ENCODE results near the gene XAGE5.

DNA sequence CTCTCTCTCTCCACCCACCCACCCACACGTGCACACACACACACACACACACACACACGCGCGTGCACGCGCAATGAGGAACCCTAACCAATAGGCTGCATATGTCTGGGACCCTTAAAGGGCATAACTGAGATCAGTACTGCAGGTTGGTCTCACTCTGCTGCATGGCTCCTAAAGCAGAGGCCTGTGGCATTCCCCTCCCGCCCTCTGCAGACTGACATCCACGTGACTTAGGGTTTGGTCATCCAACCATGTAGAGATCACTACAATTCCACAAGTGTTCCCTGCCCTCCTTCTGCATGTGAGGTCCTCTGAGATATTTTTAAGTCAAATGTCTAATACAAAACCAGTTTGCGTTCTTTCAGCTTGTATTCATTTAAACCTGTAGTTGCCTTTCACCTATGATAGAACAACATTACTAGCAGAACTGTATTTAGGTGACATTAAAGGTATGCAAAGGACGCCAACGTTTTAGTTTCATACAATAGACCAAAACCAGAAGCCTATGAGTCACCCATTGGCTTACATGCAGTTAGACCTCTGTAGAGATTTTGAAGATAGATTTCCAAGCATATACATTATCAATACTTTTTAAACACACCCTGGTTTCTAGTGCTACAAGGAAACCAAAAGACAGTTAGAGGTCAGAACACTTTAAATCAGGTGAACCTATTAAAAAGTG is 10.1 kb downstream of the XAGE5 start:
- TF ChIP-seq, protein P1, sequence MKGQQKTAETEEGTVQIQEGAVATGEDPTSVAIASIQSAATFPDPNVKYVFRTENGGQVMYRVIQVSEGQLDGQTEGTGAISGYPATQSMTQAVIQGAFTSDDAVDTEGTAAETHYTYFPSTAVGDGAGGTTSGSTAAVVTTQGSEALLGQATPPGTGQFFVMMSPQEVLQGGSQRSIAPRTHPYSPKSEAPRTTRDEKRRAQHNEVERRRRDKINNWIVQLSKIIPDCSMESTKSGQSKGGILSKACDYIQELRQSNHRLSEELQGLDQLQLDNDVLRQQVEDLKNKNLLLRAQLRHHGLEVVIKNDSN (IDR thresholded peaks at IDR 0.05) = no peak
- TF ChIP-seq, protein P2, sequence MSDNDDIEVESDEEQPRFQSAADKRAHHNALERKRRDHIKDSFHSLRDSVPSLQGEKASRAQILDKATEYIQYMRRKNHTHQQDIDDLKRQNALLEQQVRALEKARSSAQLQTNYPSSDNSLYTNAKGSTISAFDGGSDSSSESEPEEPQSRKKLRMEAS (IDR thresholded peaks at IDR 0.05) = no peak
- TF ChIP-seq EP300 (IDR thresholded peaks at IDR 0.05; ENCODE audit: borderline replicate concordance) (no peak), YY1 (IDR thresholded peaks at IDR 0.05; ENCODE audit: low read depth) (no peak), CREB1 (IDR thresholded peaks at IDR 0.05; ENCODE audit: low read depth) (no peak), RAD21 (IDR thresholded peaks at IDR 0.05; ENCODE audit: low read depth) (no peak), EGR1 (IDR thresholded peaks at IDR 0.05) (no peak), TCF12 (IDR thresholded peaks at IDR 0.05; ENCODE audit: low read depth) (no peak), CEBPB (IDR thresholded peaks at IDR 0.05) (no peak), NFIC (IDR thresholded peaks at IDR 0.05) (no peak), ZBTB7A (IDR thresholded peaks at IDR 0.05; ENCODE audit: low read depth) (no peak), FOXM1 (IDR thresholded peaks at IDR 0.05; ENCODE audit: borderline replicate concordance, low read depth) (no peak)
- TF ChIP-seq, protein P3, sequence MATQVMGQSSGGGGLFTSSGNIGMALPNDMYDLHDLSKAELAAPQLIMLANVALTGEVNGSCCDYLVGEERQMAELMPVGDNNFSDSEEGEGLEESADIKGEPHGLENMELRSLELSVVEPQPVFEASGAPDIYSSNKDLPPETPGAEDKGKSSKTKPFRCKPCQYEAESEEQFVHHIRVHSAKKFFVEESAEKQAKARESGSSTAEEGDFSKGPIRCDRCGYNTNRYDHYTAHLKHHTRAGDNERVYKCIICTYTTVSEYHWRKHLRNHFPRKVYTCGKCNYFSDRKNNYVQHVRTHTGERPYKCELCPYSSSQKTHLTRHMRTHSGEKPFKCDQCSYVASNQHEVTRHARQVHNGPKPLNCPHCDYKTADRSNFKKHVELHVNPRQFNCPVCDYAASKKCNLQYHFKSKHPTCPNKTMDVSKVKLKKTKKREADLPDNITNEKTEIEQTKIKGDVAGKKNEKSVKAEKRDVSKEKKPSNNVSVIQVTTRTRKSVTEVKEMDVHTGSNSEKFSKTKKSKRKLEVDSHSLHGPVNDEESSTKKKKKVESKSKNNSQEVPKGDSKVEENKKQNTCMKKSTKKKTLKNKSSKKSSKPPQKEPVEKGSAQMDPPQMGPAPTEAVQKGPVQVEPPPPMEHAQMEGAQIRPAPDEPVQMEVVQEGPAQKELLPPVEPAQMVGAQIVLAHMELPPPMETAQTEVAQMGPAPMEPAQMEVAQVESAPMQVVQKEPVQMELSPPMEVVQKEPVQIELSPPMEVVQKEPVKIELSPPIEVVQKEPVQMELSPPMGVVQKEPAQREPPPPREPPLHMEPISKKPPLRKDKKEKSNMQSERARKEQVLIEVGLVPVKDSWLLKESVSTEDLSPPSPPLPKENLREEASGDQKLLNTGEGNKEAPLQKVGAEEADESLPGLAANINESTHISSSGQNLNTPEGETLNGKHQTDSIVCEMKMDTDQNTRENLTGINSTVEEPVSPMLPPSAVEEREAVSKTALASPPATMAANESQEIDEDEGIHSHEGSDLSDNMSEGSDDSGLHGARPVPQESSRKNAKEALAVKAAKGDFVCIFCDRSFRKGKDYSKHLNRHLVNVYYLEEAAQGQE (IDR thresholded peaks at IDR 0.05; ENCODE audit: low read depth) = no peak

Measured in Ishikawa (cell line).